Measurements from ENCODE around the gene ATP23.

Gene ATP23

DNA sequence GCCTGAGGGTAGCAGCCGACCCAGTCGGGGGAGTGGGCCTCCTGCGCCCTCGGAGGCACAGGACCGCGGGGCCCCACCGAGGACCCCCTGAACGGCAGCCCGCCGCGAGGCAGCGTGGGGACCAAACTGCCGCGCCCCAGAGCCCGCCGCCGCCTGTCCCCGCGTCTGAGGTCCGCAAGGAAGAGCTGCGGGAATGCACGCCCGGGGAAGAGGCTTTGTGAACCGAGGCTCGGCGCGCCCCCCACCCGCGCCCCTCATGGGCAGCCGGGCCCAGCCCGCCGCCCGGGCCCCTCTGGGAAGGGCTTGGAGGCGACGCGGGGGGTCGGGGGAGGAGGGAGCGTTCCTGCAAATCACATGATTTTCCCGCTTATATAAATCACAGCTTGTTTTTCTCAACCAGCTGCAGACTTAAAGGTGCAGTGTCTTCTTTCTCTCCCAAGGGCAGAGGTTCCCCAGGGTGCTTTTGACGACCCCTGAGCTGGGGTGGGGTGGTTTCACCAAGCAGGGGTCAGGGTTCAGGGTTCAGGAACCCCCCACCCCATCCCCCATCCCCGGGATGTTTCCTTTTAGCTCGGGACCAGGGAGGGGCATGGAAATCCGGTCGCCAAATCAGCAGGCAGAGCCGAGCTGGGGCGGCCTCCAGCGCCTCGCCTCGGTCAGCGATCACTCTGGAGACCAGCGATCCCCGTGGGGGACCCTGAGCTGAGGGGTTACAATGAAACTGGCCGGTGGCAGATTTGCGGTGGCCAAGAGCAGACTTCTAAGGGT is 44.7 kb upstream of the ATP23 start:
- no peak overlapping the region for H3K27ac ChIP-seq (replicated peaks)
- no peak overlapping the region for H3K4me3 ChIP-seq (replicated peaks; ENCODE audit: insufficient read depth, low read length)
- H3K27me3 ChIP-seq (ENCODE audit: insufficient read depth, poor library complexity, severe bottlenecking), result peaks cover 2% of the 10 kb centered on the region
- no peak for TF ChIP-seq CTCF (IDR thresholded peaks at IDR 0.05; ENCODE audit: insufficient read depth, low read length)
- TF ChIP-seq SPI1 (IDR thresholded peaks at IDR 0.05; ENCODE audit: borderline replicate concordance, low read depth), result no peak
- no peak for TF ChIP-seq GABPA (IDR thresholded peaks at IDR 0.05; ENCODE audit: low read depth)
- TF ChIP-seq, protein P1, sequence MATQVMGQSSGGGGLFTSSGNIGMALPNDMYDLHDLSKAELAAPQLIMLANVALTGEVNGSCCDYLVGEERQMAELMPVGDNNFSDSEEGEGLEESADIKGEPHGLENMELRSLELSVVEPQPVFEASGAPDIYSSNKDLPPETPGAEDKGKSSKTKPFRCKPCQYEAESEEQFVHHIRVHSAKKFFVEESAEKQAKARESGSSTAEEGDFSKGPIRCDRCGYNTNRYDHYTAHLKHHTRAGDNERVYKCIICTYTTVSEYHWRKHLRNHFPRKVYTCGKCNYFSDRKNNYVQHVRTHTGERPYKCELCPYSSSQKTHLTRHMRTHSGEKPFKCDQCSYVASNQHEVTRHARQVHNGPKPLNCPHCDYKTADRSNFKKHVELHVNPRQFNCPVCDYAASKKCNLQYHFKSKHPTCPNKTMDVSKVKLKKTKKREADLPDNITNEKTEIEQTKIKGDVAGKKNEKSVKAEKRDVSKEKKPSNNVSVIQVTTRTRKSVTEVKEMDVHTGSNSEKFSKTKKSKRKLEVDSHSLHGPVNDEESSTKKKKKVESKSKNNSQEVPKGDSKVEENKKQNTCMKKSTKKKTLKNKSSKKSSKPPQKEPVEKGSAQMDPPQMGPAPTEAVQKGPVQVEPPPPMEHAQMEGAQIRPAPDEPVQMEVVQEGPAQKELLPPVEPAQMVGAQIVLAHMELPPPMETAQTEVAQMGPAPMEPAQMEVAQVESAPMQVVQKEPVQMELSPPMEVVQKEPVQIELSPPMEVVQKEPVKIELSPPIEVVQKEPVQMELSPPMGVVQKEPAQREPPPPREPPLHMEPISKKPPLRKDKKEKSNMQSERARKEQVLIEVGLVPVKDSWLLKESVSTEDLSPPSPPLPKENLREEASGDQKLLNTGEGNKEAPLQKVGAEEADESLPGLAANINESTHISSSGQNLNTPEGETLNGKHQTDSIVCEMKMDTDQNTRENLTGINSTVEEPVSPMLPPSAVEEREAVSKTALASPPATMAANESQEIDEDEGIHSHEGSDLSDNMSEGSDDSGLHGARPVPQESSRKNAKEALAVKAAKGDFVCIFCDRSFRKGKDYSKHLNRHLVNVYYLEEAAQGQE (IDR thresholded peaks at IDR 0.05; ENCODE audit: insufficient replicate concordance, low read depth), result no peak
- TF ChIP-seq POLR2AphosphoS5 (IDR thresholded peaks at IDR 0.05; ENCODE audit: low read depth), result no peak
- no peak for DNase-seq (ENCODE audit: low read depth in 1 of 2, low spot score in 1 of 2)

DNA sequence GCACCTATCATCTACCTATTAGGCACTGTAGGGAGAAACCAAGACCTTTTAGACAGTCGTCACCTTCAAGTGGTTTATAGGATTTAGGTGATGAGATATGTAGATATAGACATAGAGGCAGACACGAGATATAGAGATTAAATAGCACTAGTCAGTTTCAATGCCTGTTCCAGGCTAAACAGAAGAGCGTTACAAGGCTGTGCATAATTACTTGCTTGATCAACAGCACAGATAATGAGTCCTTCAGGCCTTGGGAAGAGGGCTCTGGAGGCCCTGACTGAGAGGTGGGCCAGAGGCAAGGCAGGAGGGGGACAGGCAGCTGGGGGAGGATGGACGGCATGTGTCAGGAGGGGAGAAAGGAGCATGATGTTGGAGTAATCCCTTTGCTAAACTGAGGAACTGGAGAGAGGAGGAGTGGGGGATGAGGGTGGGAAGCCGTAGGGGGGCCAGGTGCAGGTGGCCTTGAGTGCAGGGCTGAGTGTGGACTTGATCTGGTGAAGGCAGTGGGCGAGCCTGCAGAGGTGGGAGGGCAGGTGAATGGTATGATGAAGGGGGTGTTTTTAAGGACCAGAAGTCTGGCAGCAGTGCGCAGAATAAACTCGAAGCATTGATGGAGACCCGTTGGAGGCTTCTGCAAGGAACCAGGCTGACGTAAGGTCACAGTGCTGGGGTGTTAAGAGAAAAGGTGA is 43.9 kb upstream of the ATP23 start:
- no peak for DNase-seq (ENCODE audit: low read depth in 1 of 2, low spot score in 1 of 2)
- Histone ChIP-seq H3K4me3 (replicated peaks; ENCODE audit: insufficient read depth, low read length) (no peak overlapping the region), H3K27me3 (ENCODE audit: insufficient read depth, poor library complexity, severe bottlenecking) (peaks cover 2% of the 10 kb centered on the region), H3K27ac (replicated peaks) (no peak overlapping the region)
- TF ChIP-seq POLR2AphosphoS5 (IDR thresholded peaks at IDR 0.05; ENCODE audit: low read depth), result no peak
- TF ChIP-seq, protein P1 (IDR thresholded peaks at IDR 0.05; ENCODE audit: insufficient replicate concordance, low read depth), result no peak
- TF ChIP-seq CTCF (IDR thresholded peaks at IDR 0.05; ENCODE audit: insufficient read depth, low read length), result no peak
- TF ChIP-seq SPI1 (IDR thresholded peaks at IDR 0.05; ENCODE audit: borderline replicate concordance, low read depth), result no peak
- no peak for TF ChIP-seq GABPA (IDR thresholded peaks at IDR 0.05; ENCODE audit: low read depth)

GRCh38 chr12:57898308-57898970 is 42.9 kb upstream of the ATP23 start:
- peak; percentile 33; the same call in 1 of the 2 replicates for TF ChIP-seq SPI1 (IDR thresholded peaks at IDR 0.05; ENCODE audit: borderline replicate concordance, low read depth)
- TF ChIP-seq POLR2AphosphoS5 (IDR thresholded peaks at IDR 0.05; ENCODE audit: low read depth), result no peak
- Histone ChIP-seq H3K27me3 (ENCODE audit: insufficient read depth, poor library complexity, severe bottlenecking) (peaks cover 2% of the 10 kb centered on the region), H3K27ac (replicated peaks) (no peak overlapping the region), H3K4me3 (replicated peaks; ENCODE audit: insufficient read depth, low read length) (no peak overlapping the region)
- DNase-seq (ENCODE audit: low read depth in 1 of 2, low spot score in 1 of 2), result peak in 1 of 2 experiments; percentile 45
